ENCODE data around the gene FSTL5.

The FSTL5 gene

DNA sequence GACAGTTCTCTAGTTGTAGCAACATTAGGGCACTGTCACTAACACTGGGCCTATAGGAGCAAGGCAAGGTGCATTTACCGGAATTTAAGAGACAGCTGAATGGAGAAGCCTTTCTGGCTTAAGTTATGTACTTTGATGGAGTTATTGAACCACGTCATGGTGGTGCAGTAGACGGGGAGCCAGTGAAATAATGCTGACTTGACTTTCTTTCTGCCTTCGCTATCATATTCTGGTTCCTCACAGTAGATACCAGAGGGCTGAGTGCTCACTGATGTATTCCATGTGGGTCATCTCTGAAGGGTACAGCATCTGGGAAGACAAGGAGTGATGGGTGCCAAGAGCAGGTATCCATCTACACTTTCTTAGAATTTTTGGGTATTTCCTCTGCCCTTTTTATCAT is 802.8 kb downstream of the FSTL5 start:
- TF ChIP-seq, protein P1, sequence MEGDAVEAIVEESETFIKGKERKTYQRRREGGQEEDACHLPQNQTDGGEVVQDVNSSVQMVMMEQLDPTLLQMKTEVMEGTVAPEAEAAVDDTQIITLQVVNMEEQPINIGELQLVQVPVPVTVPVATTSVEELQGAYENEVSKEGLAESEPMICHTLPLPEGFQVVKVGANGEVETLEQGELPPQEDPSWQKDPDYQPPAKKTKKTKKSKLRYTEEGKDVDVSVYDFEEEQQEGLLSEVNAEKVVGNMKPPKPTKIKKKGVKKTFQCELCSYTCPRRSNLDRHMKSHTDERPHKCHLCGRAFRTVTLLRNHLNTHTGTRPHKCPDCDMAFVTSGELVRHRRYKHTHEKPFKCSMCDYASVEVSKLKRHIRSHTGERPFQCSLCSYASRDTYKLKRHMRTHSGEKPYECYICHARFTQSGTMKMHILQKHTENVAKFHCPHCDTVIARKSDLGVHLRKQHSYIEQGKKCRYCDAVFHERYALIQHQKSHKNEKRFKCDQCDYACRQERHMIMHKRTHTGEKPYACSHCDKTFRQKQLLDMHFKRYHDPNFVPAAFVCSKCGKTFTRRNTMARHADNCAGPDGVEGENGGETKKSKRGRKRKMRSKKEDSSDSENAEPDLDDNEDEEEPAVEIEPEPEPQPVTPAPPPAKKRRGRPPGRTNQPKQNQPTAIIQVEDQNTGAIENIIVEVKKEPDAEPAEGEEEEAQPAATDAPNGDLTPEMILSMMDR (IDR thresholded peaks at IDR 0.05; ENCODE audit: low read depth, low read length), result no peak

DNA sequence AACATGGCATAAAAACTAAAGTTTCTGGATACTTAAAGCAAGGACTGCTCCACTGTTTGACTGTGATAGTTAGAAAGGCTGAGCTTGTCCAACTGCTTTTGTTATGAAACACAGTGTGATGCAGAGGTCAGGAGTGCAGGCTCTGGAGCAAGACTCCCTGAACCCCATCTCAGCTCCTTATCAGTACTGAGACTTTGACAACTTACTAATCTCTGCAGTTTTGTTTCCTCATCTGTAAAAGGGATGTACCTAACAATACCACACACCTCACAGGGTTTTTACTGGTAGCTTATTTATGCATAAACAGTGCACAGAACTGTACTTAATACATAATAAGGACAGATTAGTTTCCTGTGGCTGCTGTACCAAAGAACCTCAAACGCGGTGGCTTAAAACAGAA is 804.3 kb downstream of the FSTL5 start:
- TF ChIP-seq, protein P1 (IDR thresholded peaks at IDR 0.05; ENCODE audit: low read depth, low read length), result no peak
- DNase-seq (ENCODE audit: extremely low read depth, low read depth), result no peak

More for the DNA sequence above, 802.8 kb downstream of the FSTL5 start:
- no peak for DNase-seq (ENCODE audit: extremely low read depth, low read depth)

DNA sequence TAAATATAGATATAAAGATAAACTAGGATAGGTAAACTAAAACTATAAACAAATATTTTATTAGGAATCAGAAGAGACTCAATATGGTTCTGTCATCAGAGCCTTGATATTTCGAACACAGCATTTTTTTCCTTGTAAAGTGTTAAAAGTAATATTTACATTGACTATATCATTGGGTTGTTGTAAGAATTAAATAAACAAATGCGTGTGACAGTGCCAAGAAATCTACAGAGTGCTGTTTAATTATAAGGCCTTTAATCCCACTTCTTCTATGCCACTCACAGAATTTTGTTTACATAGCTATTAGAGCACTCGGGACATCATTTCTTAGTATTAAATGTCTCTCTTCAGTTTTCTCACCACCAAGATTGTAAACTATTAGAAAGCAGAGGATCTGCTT is 807.4 kb downstream of the FSTL5 start:
- TF ChIP-seq, protein P1 (IDR thresholded peaks at IDR 0.05; ENCODE audit: low read depth, low read length), result no peak
- DNase-seq (ENCODE audit: extremely low read depth, low read depth), result no peak

DNA sequence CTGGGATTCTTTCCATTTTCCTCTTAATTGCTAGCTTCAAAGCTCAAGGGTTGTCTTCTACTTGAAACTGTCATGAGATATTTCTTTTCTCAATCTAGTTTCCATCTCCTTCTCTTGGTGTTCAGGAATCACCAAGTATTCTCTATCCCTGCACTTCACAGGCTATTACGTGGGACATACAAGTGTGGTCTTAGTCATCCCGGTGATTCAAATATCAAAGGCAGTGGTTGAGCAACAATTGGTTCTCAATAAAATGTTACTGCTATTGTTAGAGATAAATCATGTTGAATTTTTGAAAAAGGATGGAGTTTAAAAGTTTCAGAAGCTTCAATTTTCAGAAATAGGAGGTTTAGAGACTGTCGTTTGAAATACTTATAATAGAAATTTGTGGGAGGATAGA is 812.9 kb downstream of the FSTL5 start:
- no peak for DNase-seq (ENCODE audit: extremely low read depth, low read depth)
- TF ChIP-seq, protein P1 (IDR thresholded peaks at IDR 0.05; ENCODE audit: low read depth, low read length), result no peak

DNA sequence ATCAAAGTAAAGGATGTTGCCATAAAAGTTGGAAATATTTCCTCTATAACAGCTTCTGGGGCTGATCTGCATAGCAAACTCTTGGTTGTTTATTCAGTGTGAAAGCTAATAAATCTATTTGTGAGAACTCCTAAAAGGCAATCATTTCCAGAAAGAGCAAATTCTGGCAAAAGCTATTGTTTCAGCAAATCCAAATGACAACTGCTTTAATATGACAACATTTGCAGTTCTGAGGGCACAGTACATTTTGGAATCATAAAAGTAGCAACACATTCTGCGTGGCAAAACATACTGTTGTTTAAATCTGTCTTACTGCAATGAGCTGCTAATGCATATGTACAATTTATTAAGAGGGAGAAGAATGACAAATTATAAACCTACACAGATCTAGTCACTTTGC is 818.1 kb downstream of the FSTL5 start:
- TF ChIP-seq, protein P1 (IDR thresholded peaks at IDR 0.05; ENCODE audit: low read depth, low read length), result no peak
- no peak for DNase-seq (ENCODE audit: extremely low read depth, low read depth)

DNA sequence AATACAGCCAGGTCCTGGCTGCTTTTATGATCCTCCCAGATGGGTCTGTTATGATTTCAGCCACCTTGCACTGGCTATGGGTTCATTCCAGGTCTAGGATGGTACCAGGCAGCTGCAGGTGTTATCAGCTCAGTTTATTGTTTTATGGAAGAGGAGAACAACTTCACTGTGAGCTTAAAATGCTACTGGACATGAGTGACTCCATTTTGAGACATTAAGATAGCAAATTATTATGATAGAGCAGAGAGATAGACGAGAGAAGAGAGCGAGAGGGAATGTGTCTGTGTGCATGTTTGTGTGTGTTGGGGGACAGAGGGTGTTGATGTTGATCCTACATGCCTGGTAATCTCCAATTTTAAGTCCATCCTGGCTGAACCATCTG is 820.2 kb downstream of the FSTL5 start:
- TF ChIP-seq, protein P1 (IDR thresholded peaks at IDR 0.05; ENCODE audit: low read depth, low read length), result no peak
- DNase-seq (ENCODE audit: extremely low read depth, low read depth), result no peak

DNA sequence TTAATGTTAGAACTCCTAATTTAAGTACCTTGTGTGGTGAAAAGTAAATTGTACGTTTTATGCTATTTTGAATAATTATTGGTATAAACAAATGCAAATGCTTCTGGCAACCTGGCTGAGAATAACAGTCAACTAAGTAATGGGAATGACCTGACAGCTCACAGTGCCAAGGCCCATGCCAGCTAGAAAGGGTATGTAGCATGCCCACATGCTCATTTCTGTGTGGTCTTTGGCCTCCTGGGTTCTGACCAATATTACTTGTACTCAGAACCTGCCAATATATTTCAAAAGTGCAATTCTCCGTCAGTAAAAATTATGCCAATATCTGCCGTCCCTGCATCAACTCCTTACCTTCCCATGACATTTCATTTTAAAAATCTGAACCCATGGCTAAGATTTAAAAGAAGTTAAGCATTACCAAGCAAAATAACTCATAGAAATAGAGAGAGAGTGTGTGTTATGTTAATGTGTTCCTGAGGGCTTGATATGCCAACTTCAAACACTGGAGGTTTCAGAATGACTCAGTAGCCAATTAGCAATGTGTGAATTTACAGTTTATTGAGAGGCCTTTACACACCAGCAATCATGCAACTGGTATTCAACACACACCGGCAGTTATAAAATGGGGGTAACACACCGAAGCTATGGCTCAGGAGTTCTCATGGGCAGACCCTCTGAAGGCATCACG is 820.8 kb downstream of the FSTL5 start:
- TF ChIP-seq, protein P1 (IDR thresholded peaks at IDR 0.05; ENCODE audit: low read depth, low read length), result no peak
- DNase-seq (ENCODE audit: extremely low read depth, low read depth), result no peak
